ENCODE measurements around the gene TM9SF2.

DNA sequence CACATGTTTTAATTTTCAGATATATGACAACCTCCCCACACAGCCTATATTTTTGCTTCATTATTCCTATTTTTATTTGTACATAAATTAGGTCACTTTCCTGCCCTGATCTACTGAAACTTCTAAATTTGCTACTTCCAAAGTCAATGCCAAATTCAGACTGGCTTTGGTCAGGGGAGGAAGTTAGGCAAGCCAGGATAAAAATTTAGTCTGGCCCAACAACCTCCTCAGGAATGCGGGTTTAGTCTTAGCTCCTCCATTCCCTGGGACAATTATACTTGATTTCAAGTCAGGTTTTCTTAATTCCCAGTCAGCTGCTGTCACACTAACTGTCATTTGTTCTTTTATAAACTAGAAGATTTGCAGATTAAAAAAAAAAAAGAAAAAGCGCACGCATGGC is 84.3 kb downstream of the TM9SF2 start:
- TF ChIP-seq, protein P1, sequence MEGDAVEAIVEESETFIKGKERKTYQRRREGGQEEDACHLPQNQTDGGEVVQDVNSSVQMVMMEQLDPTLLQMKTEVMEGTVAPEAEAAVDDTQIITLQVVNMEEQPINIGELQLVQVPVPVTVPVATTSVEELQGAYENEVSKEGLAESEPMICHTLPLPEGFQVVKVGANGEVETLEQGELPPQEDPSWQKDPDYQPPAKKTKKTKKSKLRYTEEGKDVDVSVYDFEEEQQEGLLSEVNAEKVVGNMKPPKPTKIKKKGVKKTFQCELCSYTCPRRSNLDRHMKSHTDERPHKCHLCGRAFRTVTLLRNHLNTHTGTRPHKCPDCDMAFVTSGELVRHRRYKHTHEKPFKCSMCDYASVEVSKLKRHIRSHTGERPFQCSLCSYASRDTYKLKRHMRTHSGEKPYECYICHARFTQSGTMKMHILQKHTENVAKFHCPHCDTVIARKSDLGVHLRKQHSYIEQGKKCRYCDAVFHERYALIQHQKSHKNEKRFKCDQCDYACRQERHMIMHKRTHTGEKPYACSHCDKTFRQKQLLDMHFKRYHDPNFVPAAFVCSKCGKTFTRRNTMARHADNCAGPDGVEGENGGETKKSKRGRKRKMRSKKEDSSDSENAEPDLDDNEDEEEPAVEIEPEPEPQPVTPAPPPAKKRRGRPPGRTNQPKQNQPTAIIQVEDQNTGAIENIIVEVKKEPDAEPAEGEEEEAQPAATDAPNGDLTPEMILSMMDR (conservative IDR thresholded peaks at IDR 0.05 in 1 of 2, IDR thresholded peaks at IDR 0.05 in 1 of 2; ENCODE audit: extremely low read depth in 1 of 2, insufficient read depth in 1 of 2, low read depth in 1 of 2, low read length in 2 of 2): no peak
- TF ChIP-seq EZH2 (IDR thresholded peaks at IDR 0.05; ENCODE audit: borderline replicate concordance, low read length): no peak

Measured in mammary epithelial cell (primary cell).